ENCODE results near the gene OR1M1.

Gene OR1M1

DNA sequence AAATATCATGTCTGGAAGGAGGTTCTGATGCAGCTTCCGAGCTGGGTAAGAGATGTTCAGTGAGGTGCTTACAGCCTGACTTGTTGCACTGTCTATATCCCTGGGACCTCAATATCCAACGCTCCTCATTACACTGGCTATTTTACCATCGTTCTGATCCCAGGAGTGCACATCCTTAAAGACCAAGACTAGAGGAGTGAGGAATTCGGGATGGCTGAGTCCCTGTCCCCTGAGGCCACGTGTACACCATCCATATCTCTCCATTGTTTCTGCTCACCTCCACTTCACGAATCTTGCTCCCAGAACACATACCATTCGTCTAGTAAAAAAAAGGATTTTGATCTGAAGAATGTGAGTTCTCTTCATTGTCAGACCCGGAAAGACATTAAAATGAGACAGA, 20.5 kb downstream of the OR1M1 start, which contains the start of gene OR7G2:
Gene OR7G2, minus strand, starts transcription at position 101 of the 400 bp plus-strand sequence. CDS start 4,232 bp downstream, outside the sequence.
- Histone ChIP-seq H3K9ac (ENCODE audit: low read length) (no peak within 1 kb of the TSS), H2AFZ (ENCODE audit: low read depth, low read length, severe bottlenecking) (no peak within 1 kb of the TSS), H3K4me2 (ENCODE audit: low read depth, low read length, poor library complexity, severe bottlenecking) (no peak within 1 kb of the TSS), H3K9me3 (ENCODE audit: insufficient read depth, low read length) (no peaks in the 10 kb centered on the region), H4K20me1 (ENCODE audit: low read depth, low read length) (no peaks in the 10 kb centered on the region), H3K79me2 (ENCODE audit: insufficient read depth, low read length) (no peaks in the 10 kb centered on the region), H3K36me3 (ENCODE audit: low read length) (no peaks in the 10 kb centered on the region), H3F3A (ENCODE audit: insufficient read depth) (no peaks in the 10 kb centered on the region), H3K4me3 (ENCODE audit: insufficient read depth, low read length, poor library complexity, severe bottlenecking) (no peak within 1 kb of the TSS), H3K27ac (ENCODE audit: low read depth, low read length) (no peak within 1 kb of the TSS), H3K9me2 (replicated peaks; ENCODE audit: insufficient read depth, low read length) (no peaks in the 10 kb centered on the region), H3K27me3 (ENCODE audit: low read length) (no peaks in the 10 kb centered on the region)
- TF ChIP-seq, protein P1, sequence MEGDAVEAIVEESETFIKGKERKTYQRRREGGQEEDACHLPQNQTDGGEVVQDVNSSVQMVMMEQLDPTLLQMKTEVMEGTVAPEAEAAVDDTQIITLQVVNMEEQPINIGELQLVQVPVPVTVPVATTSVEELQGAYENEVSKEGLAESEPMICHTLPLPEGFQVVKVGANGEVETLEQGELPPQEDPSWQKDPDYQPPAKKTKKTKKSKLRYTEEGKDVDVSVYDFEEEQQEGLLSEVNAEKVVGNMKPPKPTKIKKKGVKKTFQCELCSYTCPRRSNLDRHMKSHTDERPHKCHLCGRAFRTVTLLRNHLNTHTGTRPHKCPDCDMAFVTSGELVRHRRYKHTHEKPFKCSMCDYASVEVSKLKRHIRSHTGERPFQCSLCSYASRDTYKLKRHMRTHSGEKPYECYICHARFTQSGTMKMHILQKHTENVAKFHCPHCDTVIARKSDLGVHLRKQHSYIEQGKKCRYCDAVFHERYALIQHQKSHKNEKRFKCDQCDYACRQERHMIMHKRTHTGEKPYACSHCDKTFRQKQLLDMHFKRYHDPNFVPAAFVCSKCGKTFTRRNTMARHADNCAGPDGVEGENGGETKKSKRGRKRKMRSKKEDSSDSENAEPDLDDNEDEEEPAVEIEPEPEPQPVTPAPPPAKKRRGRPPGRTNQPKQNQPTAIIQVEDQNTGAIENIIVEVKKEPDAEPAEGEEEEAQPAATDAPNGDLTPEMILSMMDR (IDR thresholded peaks at IDR 0.05; ENCODE audit: insufficient read depth, low read length, poor library complexity, severe bottlenecking) = no peak
- no peak for TF ChIP-seq EZH2phosphoT487 (conservative IDR thresholded peaks at IDR 0.05; ENCODE audit: low read length)

DNA sequence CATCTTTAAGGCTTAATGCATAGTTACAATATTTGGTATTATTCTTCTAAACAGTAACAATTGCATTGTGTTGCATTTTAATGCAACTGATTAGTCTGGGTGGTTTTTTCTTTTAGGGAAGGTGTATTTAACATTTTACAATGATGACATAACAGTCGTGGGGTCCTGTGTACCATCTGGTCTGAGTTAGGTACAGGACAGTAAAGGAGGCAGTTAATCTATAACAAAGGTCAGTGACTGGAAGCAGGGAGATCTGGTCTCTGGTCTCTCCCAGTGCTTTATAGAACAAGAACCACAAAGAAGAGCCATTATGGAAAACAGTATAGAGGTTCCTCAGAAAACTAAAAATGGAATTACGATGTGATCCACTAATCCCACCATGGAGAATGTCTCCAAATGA, 23.1 kb downstream of the OR1M1 start:
- H3K27me3 ChIP-seq (ENCODE audit: low read length) = no peaks in the 10 kb centered on the region
- no peak overlapping the region for H3K4me2 ChIP-seq (ENCODE audit: low read depth, low read length, poor library complexity, severe bottlenecking)
- no peaks in the 10 kb centered on the region for H3K79me2 ChIP-seq (ENCODE audit: insufficient read depth, low read length)
- H3K9me3 ChIP-seq (ENCODE audit: insufficient read depth, low read length) = no peaks in the 10 kb centered on the region
- no peak for TF ChIP-seq EZH2phosphoT487 (conservative IDR thresholded peaks at IDR 0.05; ENCODE audit: low read length)
- TF ChIP-seq, protein P1 (IDR thresholded peaks at IDR 0.05; ENCODE audit: insufficient read depth, low read length, poor library complexity, severe bottlenecking) = no peak
- no peaks in the 10 kb centered on the region for H3F3A ChIP-seq (ENCODE audit: insufficient read depth)
- H3K27ac ChIP-seq (ENCODE audit: low read depth, low read length) = no peak overlapping the region
- no peak overlapping the region for H3K4me3 ChIP-seq (ENCODE audit: insufficient read depth, low read length, poor library complexity, severe bottlenecking)
- H4K20me1 ChIP-seq (ENCODE audit: low read depth, low read length) = no peaks in the 10 kb centered on the region
- H3K9ac ChIP-seq (ENCODE audit: low read length) = no peak overlapping the region
- no peaks in the 10 kb centered on the region for H3K36me3 ChIP-seq (ENCODE audit: low read length)
- H3K9me2 ChIP-seq (replicated peaks; ENCODE audit: insufficient read depth, low read length) = no peaks in the 10 kb centered on the region
- H2AFZ ChIP-seq (ENCODE audit: low read depth, low read length, severe bottlenecking) = no peak overlapping the region

DNA sequence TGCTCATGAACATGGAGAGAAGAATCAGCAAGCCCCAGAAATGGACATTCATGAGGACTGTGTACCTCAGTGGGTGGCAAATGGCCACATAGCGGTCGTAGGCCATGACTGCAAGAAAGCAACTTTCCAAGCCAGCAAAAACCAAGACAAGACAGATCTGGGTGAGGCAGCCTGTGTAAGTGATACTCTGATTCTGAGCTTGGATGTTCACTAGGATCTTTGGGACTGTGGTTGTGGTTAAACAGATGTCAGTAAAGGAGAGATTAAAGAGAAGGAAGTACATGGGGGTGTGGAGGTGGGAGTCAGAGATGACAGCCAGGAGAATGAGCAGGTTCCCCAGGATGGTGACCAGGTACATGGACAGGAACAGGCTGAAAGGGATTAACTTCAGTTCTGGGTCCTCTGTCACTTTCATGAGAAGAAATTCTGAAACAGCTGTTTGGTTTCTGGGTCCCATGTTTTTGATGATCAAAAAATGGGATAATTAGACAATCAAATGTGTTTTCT, 28.5 kb downstream of the OR1M1 start, which contains the start of gene OR7G1:
Gene OR7G1, minus strand, starts transcription at position 457 of the 507 bp plus-strand sequence. Its CDS starts 0 bp downstream, at position 457.
- no peaks in the 10 kb centered on the region for H4K20me1 ChIP-seq (ENCODE audit: low read depth, low read length)
- H3K79me2 ChIP-seq (ENCODE audit: insufficient read depth, low read length) = no peaks in the 10 kb centered on the region
- H3K9ac ChIP-seq (ENCODE audit: low read length) = no peak within 1 kb of the TSS
- H3K27ac ChIP-seq (ENCODE audit: low read depth, low read length) = no peak within 1 kb of the TSS
- H3K9me3 ChIP-seq (ENCODE audit: insufficient read depth, low read length) = no peaks in the 10 kb centered on the region
- no peaks in the 10 kb centered on the region for H3F3A ChIP-seq (ENCODE audit: insufficient read depth)
- H3K9me2 ChIP-seq (replicated peaks; ENCODE audit: insufficient read depth, low read length) = no peaks in the 10 kb centered on the region
- no peak within 1 kb of the TSS for H3K4me2 ChIP-seq (ENCODE audit: low read depth, low read length, poor library complexity, severe bottlenecking)
- no peaks in the 10 kb centered on the region for H3K27me3 ChIP-seq (ENCODE audit: low read length)
- H2AFZ ChIP-seq (ENCODE audit: low read depth, low read length, severe bottlenecking) = no peak within 1 kb of the TSS
- no peak for TF ChIP-seq EZH2phosphoT487 (conservative IDR thresholded peaks at IDR 0.05; ENCODE audit: low read length)
- TF ChIP-seq, protein P1 (IDR thresholded peaks at IDR 0.05; ENCODE audit: insufficient read depth, low read length, poor library complexity, severe bottlenecking) = no peak
- no peak within 1 kb of the TSS for H3K4me3 ChIP-seq (ENCODE audit: insufficient read depth, low read length, poor library complexity, severe bottlenecking)
- H3K36me3 ChIP-seq (ENCODE audit: low read length) = no peaks in the 10 kb centered on the region

Measured in SU-DHL-6 (cell line).